GM23248 (cell line): ENCODE results near the gene GGT7. TPM values are rescaled to one million over a fixed set of nuclear protein-coding genes. Genes with fewer than 3 reads are reported as not detected.

Source experiments
- DNase-seq: peaks from one replicate; pipeline ENCODE4 v3.0.0-alpha.2; 2015
- H2AFZ ChIP-seq: fragments of 200-600 bp; sonication (generic); 2 replicates; pipeline ENCODE4 v1.6.1; 2016; ENCODE audit warnings: antibody characterized with exemption
- H3F3A ChIP-seq: fragments of 200-600 bp; sonication (generic); 2 replicates; pipeline ENCODE4 v1.6.1; 2016; ENCODE audit warnings: mild to moderate bottlenecking, antibody characterized with exemption, mixed run types; ENCODE audit not compliant: insufficient read depth
- H3K27ac ChIP-seq: fragments of 200-600 bp; sonication (generic); 2 replicates; pipeline ENCODE4 v1.5.1; 2016; ENCODE audit warnings: mild to moderate bottlenecking
- H3K27me3 ChIP-seq: fragments of 200-600 bp; sonication (generic); replicated peaks from 2 replicates; pipeline ENCODE4 v1.6.1; 2016; ENCODE audit warnings: mild to moderate bottlenecking; ENCODE audit not compliant: insufficient read depth
- H3K36me3 ChIP-seq: fragments of 200-600 bp; sonication (generic); 2 replicates; pipeline ENCODE4 v1.6.1; 2016; ENCODE audit warnings: low read depth, mild to moderate bottlenecking
- H3K4me1 ChIP-seq: fragments of 200-600 bp; sonication (generic); 2 replicates; pipeline ENCODE4 v1.6.1; 2016; ENCODE audit warnings: mild to moderate bottlenecking; ENCODE audit not compliant: insufficient read depth
- H3K4me2 ChIP-seq: fragments of 200-600 bp; sonication (generic); one replicate; pipeline ENCODE4 v1.6.1; 2016; ENCODE audit warnings: mild to moderate bottlenecking; ENCODE audit not compliant: unreplicated experiment
- H3K4me3 ChIP-seq: fragments of 200-600 bp; sonication (generic); 2 replicates; pipeline ENCODE4 v1.5.1; 2016; ENCODE audit warnings: mild to moderate bottlenecking
- H3K79me2 ChIP-seq: fragments of 200-600 bp; sonication (generic); 2 replicates; pipeline ENCODE4 v1.6.1; 2016; ENCODE audit warnings: mild to moderate bottlenecking; ENCODE audit not compliant: insufficient read depth
- H3K9ac ChIP-seq: fragments of 200-600 bp; sonication (generic); 2 replicates; pipeline ENCODE4 v1.6.1; 2016; ENCODE audit warnings: mild to moderate bottlenecking
- H3K9me2 ChIP-seq: fragments of 200-600 bp; sonication (generic); 2 replicates; pipeline ENCODE4 v1.6.1; 2016; ENCODE audit warnings: mixed run types, mild to moderate bottlenecking, moderate library complexity; ENCODE audit not compliant: insufficient read depth
- H3K9me3 ChIP-seq: fragments of 200-600 bp; sonication (generic); one replicate; pipeline ENCODE4 v1.6.1; 2017; ENCODE audit warnings: low read depth
- H4K20me1 ChIP-seq: fragments of 200-600 bp; sonication (generic); 2 replicates; pipeline ENCODE4 v1.6.0; 2016; ENCODE audit not compliant: insufficient read depth
- EZH2 ChIP-seq: fragments of 200-600 bp; sonication (generic); IDR thresholded peaks from 2 replicates; pipeline ENCODE4 v1.6.1; 2018; ENCODE audit warnings: antibody characterized with exemption, mild to moderate bottlenecking; ENCODE audit not compliant: insufficient read depth, poor library complexity, severe bottlenecking
- EZH2phosphoT487 ChIP-seq: fragments of 200-600 bp; sonication (generic); IDR thresholded peaks from 2 replicates; pipeline ENCODE4 v1.6.1; 2018; ENCODE audit warnings: antibody characterized with exemption, moderate library complexity, mild to moderate bottlenecking, low read depth; ENCODE audit not compliant: insufficient read depth
- WGBS, 2 experiments: methylation state at CpG; one replicate each; pipeline ENCODE4 v1.1.6; 2015 to 2017; ENCODE audit warnings: low lambda C conversion rate in 2 of 2, low coverage in 1 of 2; ENCODE audit errors: missing lambda C conversion rate in 2 of 2; 5-methylcytosine and 5-hydroxymethylcytosine counted together
- in situ Hi-C: fragments of 300-500 bp; cut with MboI; formaldehyde crosslinking; loops from 2 replicates; pipeline ENCODE4 v1.15.0; 2020
- polyA plus RNA-seq: library from polyadenylated mRNA; unstranded; fragments of >200 nt; fragmentation: Nextera tagmentation; extraction: Ambion mirVana; gene quantifications from 2 replicates; pipeline ENCODE4 v1.2.1, GENCODE V29; 2016
- total RNA-seq: library from RNA; depleted of rRNA; stranded (reverse); fragments of >200 nt; shearing (Covaris generic); gene quantifications from 2 replicates; pipeline ENCODE4 v1.2.3, GENCODE V29; 2014; rRNA removed

Gene GGT7
- total and polyA plus RNA-seq, 2 experiments from 2014 or later: 9.2 to 20.4 TPM

- Histone ChIP-seq H3K27ac (no peak overlapping the region), H3K9me3 (no peaks in the 10 kb centered on the region), H3K4me1 (no peaks in the 10 kb centered on the region), H3K79me2 (peaks cover 100% of the 10 kb centered on the region), H3F3A (no peaks in the 10 kb centered on the region), H3K4me2 (no peak overlapping the region), H4K20me1 (peaks cover 10% of the 10 kb centered on the region; the same call in 1 of the 2 replicates), H2AFZ (no peak overlapping the region), H3K9ac (no peak overlapping the region), H3K27me3 (no peaks in the 10 kb centered on the region), H3K36me3 (no peaks in the 10 kb centered on the region), H3K4me3 (no peak overlapping the region), H3K9me2 (no peaks in the 10 kb centered on the region)
- WGBS, 2 experiments: 86 to 88% methylated on average over 3 of the region's 3 CpGs
- no peak for DNase-seq
- no peak for TF ChIP-seq EZH2
- no peak for TF ChIP-seq EZH2phosphoT487
- in situ Hi-C loops: no loop called here
These were observed 74.3 kb downstream of the GGT7 start for GRCh38 chr20:34798328-34798727.

- no peak overlapping the region for H3K4me3 ChIP-seq
- peaks cover 100% of the 10 kb centered on the region for H3K79me2 ChIP-seq
- no peak overlapping the region for H2AFZ ChIP-seq
- H3K4me2 ChIP-seq: no peak overlapping the region
- no peaks in the 10 kb centered on the region for H3K9me2 ChIP-seq
- H3K9ac ChIP-seq: no peak overlapping the region
- peaks cover 10% of the 10 kb centered on the region; the same call in 1 of the 2 replicates for H4K20me1 ChIP-seq
- peaks cover under 1% of the 10 kb centered on the region; the same call in 1 of the 2 replicates for H3F3A ChIP-seq
- DNase-seq: no peak
- no peaks in the 10 kb centered on the region for H3K9me3 ChIP-seq
- no peak for TF ChIP-seq EZH2phosphoT487
- TF ChIP-seq EZH2: no peak
- WGBS, 2 experiments: 99% methylated on average over 8 of the region's 8 CpGs
- no peak overlapping the region for H3K27ac ChIP-seq
- H3K27me3 ChIP-seq: no peaks in the 10 kb centered on the region
- no peaks in the 10 kb centered on the region for H3K36me3 ChIP-seq
- in situ Hi-C loops: no loop called here
- H3K4me1 ChIP-seq: peaks cover 4% of the 10 kb centered on the region
These were observed 75.4 kb downstream of the GGT7 start for GRCh38 chr20:34797012-34797995.

Other genes starting within 250 kb of the GGT7 start
- 12.5 and 21.6 TPM in 2 replicates for gene PIGU, start 195.8 kb downstream of the GGT7 start, total RNA-seq
- 19.7 and 21.2 TPM in 2 replicates for gene PIGU, start 195.8 kb downstream of the GGT7 start, polyA plus RNA-seq
- 2.4 and 3.9 TPM in 2 replicates for gene TP53INP2, start 168.5 kb downstream of the GGT7 start, total RNA-seq
- gene TP53INP2, start 168.5 kb downstream of the GGT7 start, polyA plus RNA-seq: 4.4 and 4.9 TPM in 2 replicates
- 6.3 and 6.6 TPM in 2 replicates for gene NCOA6, start 47.2 kb downstream of the GGT7 start, total RNA-seq
- 10.6 and 12.6 TPM in 2 replicates for gene NCOA6, start 47.2 kb downstream of the GGT7 start, polyA plus RNA-seq
- 33.3 and 37.7 TPM in 2 replicates for gene ACSS2, start 3.8 kb upstream of the GGT7 start, total RNA-seq
- gene ACSS2, start 3.8 kb upstream of the GGT7 start, polyA plus RNA-seq: 12.1 and 14.3 TPM in 2 replicates
- gene GSS, start 83.0 kb upstream of the GGT7 start, total RNA-seq: 80.7 and 85.9 TPM in 2 replicates
- 68.3 and 75.0 TPM in 2 replicates for gene GSS, start 83.0 kb upstream of the GGT7 start, polyA plus RNA-seq
- under 0.01 and 0.11 TPM in 2 replicates for gene MYH7B, start 83.0 kb upstream of the GGT7 start, total RNA-seq
- gene MYH7B, start 83.0 kb upstream of the GGT7 start, polyA plus RNA-seq: 0.13 and 0.49 TPM in 2 replicates
- 57.0 and 63.4 TPM in 2 replicates for gene TRPC4AP, start 220.0 kb upstream of the GGT7 start, total RNA-seq
- gene TRPC4AP, start 220.0 kb upstream of the GGT7 start, polyA plus RNA-seq: 92.7 and 93.4 TPM in 2 replicates